Vagina (tissue), 2 donors: ENCODE measurements around the gene NSUN7. TPM values are rescaled to one million over a fixed set of nuclear protein-coding genes. Genes with fewer than 3 reads are reported as not detected.
"Not testable (repeated sequence)": the region's sequence is repeated elsewhere in the genome, so short reads cannot be mapped to it uniquely, and the experiment has no call there.

Experiments
- DNase-seq, 2 donors: peaks; one replicate each; pipeline ENCODE4 v3.0.0-alpha.2; 2017; ENCODE audit errors: extremely low spot score in 2 of 2
- H3K27ac ChIP-seq: fragments of 200-600 bp; sonication (generic); one replicate; pipeline ENCODE4 v1.5.1; 2019
- H3K27me3 ChIP-seq: fragments of 200-600 bp; sonication (generic); one replicate; pipeline ENCODE4 v1.5.1; 2019
- H3K36me3 ChIP-seq, 2 donors: fragments of 200-600 bp; sonication (generic); one replicate each; pipeline ENCODE4 v1.5.1; 2017 to 2019
- H3K4me1 ChIP-seq: fragments of 200-600 bp; sonication (generic); one replicate; pipeline ENCODE4 v1.5.1; 2019
- H3K4me3 ChIP-seq, 2 donors: fragments of 200-600 bp; sonication (generic); 1 replicate in 1 of 2; 2 replicates in 1 of 2; pipeline ENCODE4 v1.5.1; 2016 to 2019
- H3K9me3 ChIP-seq: fragments of 200-600 bp; sonication (generic); one replicate; pipeline ENCODE4 v1.5.1; 2019
- POLR2A ChIP-seq, 2 donors: fragments of 450-650 bp; IDR thresholded peaks; one replicate each; pipeline ENCODE4 v1.6.1; 2017; ENCODE audit warnings: antibody characterized with exemption in 2 of 2, mild to moderate bottlenecking in 2 of 2, moderate library complexity in 2 of 2
- POLR2AphosphoS5 ChIP-seq, 2 donors: sonication (generic); formaldehyde crosslinking; IDR thresholded peaks; one replicate each; pipeline ENCODE4 v1.9.0; 2017; ENCODE audit warnings: antibody characterized with exemption in 2 of 2, mild to moderate bottlenecking in 2 of 2, low read depth in 1 of 2; ENCODE audit not compliant: insufficient read depth in 1 of 2
- intact Hi-C: fragments of 100-400 bp; cut with DNase I; formaldehyde crosslinking; loops from one replicate; pipeline ENCODE4 v1.15.1; 2023
- total RNA-seq: library from RNA; depleted of rRNA; stranded (reverse); fragments of >200 nt; gene quantifications from one replicate; pipeline ENCODE4 v1.2.3, GENCODE V29; 2016
- TF ChIP-seq, protein P1 (sequence below), 3 experiments: fragments of 450-650 bp in 2 of 3; fragments of 200-600 bp in 1 of 3; sonication (generic) in 1 of 3; IDR thresholded peaks; one replicate each; pipeline ENCODE4 v1.5.1; 2017 to 2019; ENCODE audit warnings: antibody characterized with exemption in 3 of 3, mild to moderate bottlenecking in 2 of 3, moderate library complexity in 2 of 3

NSUN7 gene
- total RNA-seq: 5.6 TPM

- no peaks in the 10 kb centered on the region for H3K36me3 ChIP-seq
- intact Hi-C loops: no loop called here
- no peaks in the 10 kb centered on the region for H3K27me3 ChIP-seq
- H3K27ac ChIP-seq: no peak within 1 kb of the TSS
- DNase-seq: no peak
- TF ChIP-seq, protein P1, sequence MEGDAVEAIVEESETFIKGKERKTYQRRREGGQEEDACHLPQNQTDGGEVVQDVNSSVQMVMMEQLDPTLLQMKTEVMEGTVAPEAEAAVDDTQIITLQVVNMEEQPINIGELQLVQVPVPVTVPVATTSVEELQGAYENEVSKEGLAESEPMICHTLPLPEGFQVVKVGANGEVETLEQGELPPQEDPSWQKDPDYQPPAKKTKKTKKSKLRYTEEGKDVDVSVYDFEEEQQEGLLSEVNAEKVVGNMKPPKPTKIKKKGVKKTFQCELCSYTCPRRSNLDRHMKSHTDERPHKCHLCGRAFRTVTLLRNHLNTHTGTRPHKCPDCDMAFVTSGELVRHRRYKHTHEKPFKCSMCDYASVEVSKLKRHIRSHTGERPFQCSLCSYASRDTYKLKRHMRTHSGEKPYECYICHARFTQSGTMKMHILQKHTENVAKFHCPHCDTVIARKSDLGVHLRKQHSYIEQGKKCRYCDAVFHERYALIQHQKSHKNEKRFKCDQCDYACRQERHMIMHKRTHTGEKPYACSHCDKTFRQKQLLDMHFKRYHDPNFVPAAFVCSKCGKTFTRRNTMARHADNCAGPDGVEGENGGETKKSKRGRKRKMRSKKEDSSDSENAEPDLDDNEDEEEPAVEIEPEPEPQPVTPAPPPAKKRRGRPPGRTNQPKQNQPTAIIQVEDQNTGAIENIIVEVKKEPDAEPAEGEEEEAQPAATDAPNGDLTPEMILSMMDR (IDR thresholded peaks at IDR 0.05): no peak
- TF ChIP-seq POLR2AphosphoS5 (IDR thresholded peaks at IDR 0.05; ENCODE audit: insufficient read depth in 1 of 2, low read depth in 1 of 2) (no peak), POLR2A (IDR thresholded peaks at IDR 0.05) (no peak)
- peaks cover 16% of the 10 kb centered on the region for H3K4me1 ChIP-seq
- peak within 1 kb of the TSS; percentile 54 to 56 for H3K4me3 ChIP-seq
- no peaks in the 10 kb centered on the region for H3K9me3 ChIP-seq
Measured at GRCh38 chr4:40749717-40750460, at the start of gene NSUN7. NSUN7 (plus strand) TSS chr4:40749955; CDS start chr4:40750694, 739 bp downstream.

DNA sequence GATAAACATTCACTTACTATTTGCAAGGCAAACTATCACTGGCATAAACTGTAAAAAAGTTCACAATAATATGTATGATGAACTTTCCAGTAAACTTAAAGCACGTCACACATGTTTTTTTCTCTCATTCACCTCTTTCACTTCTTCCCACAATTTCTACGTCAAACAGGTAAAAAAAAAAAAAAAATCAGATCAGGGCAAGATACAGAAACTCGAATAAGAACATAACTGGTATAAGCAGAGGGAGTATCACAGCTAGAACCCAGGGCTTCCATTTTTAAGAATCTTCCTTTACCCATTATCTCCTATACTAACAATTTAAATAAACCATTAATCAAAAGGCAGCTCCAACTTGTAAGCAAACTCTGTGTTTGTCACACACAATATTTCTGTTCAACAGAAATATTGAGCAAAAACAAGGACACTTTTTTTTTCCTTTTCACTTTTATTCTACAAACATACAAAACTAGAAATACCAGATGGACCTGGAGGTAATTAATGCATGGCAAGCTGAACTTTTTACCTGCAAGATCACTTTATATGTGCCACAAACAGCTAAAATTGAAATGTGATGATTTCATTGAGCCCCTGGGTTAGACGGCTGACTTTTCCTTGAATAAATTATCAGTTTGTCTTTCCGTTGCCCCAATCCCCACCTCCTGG lies 47.5 kb upstream of the NSUN7 start:
- Histone ChIP-seq H3K36me3 (no peaks in the 10 kb centered on the region), H3K27ac (no peak overlapping the region), H3K4me1 (no peaks in the 10 kb centered on the region), H3K4me3 (no peak overlapping the region), H3K9me3 (no peaks in the 10 kb centered on the region), H3K27me3 (no peaks in the 10 kb centered on the region)
- no peak for TF ChIP-seq POLR2A (IDR thresholded peaks at IDR 0.05)
- intact Hi-C loops: no loop called here
- no peak for DNase-seq

- peak in 1 of 2 donors; percentile 20 for DNase-seq
- Histone ChIP-seq H3K4me3 (no peak overlapping the region), H3K9me3 (no peaks in the 10 kb centered on the region), H3K27me3 (no peaks in the 10 kb centered on the region), H3K36me3 (no peaks in the 10 kb centered on the region), H3K4me1 (no peaks in the 10 kb centered on the region), H3K27ac (no peak overlapping the region)
- intact Hi-C loops: no loop called here
- TF ChIP-seq, protein P1 (IDR thresholded peaks at IDR 0.05): no peak
- TF ChIP-seq POLR2A (IDR thresholded peaks at IDR 0.05) (no peak), POLR2AphosphoS5 (IDR thresholded peaks at IDR 0.05; ENCODE audit: insufficient read depth in 1 of 2, low read depth in 1 of 2) (no peak)
Measured at GRCh38 chr4:40702800-40703151, 47.0 kb upstream of the NSUN7 start.

DNA sequence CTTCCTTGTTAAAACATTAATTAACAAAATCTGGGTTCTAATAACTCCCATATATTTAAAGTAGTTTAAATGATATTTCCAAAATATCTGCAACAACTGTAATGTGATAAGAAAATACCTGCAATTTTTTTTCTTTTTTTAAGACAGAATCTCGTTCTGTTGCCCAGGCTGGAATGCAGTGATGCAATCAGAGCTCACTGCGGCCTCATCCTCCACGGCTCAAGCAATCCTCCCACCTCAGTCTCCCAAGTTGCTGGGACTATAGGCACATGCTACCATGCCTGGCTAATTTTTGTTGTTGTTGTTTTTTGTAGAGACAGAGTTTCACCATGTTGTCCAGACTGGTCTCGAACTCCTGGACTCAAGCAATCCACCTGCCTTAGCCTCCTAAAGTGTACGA lies 45.7 kb upstream of the NSUN7 start:
- intact Hi-C loops: no loop called here
- Histone ChIP-seq H3K4me3 (no peak overlapping the region), H3K4me1 (no peaks in the 10 kb centered on the region), H3K27ac (no peak overlapping the region), H3K9me3 (no peaks in the 10 kb centered on the region), H3K27me3 (no peaks in the 10 kb centered on the region), H3K36me3 (no peaks in the 10 kb centered on the region)
- TF ChIP-seq, protein P1 (IDR thresholded peaks at IDR 0.05): no peak
- TF ChIP-seq POLR2AphosphoS5 (IDR thresholded peaks at IDR 0.05; ENCODE audit: insufficient read depth in 1 of 2, low read depth in 1 of 2) (no peak), POLR2A (IDR thresholded peaks at IDR 0.05) (no peak)
- peak in 1 of 2 donors; percentile 25 for DNase-seq

- no peak for DNase-seq
- intact Hi-C loops: no loop called here
- H3K4me1 ChIP-seq: no peaks in the 10 kb centered on the region
- H3K9me3 ChIP-seq: no peaks in the 10 kb centered on the region
- H3K27ac ChIP-seq: no peak overlapping the region
- no peak overlapping the region for H3K4me3 ChIP-seq
- TF ChIP-seq POLR2AphosphoS5 (IDR thresholded peaks at IDR 0.05; ENCODE audit: insufficient read depth in 1 of 2, low read depth in 1 of 2): no peak
- no peak for TF ChIP-seq POLR2A (IDR thresholded peaks at IDR 0.05)
- TF ChIP-seq, protein P1 (IDR thresholded peaks at IDR 0.05): no peak
- no peaks in the 10 kb centered on the region for H3K27me3 ChIP-seq
- no peaks in the 10 kb centered on the region for H3K36me3 ChIP-seq
Measured at GRCh38 chr4:40710484-40711254, 39.1 kb upstream of the NSUN7 start.

DNA sequence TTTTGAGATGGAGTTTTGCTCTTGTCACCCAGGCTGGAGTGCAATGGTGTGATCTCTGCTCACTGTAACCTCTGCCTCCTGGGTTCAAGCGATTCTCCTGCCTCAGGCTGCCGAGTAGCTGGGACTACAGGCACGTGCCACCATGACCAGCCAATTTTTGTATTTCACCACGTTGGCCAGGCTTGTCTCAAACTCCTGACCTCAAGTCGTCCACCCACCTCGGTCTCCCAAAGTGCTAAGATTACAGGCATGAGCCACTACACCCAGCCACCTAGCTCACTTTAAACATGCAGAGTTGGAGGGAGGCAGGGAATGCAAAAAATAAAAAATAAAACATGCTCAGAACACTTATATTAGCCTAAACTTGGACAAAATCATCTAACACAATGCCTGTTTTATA lies 36.8 kb upstream of the NSUN7 start:
- H3K4me1 ChIP-seq, H3K9me3 ChIP-seq, DNase-seq, H3K36me3 ChIP-seq, intact Hi-C loops, H3K4me3 ChIP-seq, H3K27ac ChIP-seq, H3K27me3 ChIP-seq: not testable (repeated sequence)
